HG03432 (cell line): ENCODE measurements around the gene RARRES2.

ENCODE experiments used
- ATAC-seq: cut with Tn5 transposase; IDR thresholded peaks from one replicate; pipeline ENCODE4 v1.9.1; 2021; ENCODE audit warnings: mild to moderate bottlenecking, moderate library complexity; ENCODE audit not compliant: unreplicated experiment

RARRES2 gene

GRCh38 chr7:150339409-150339809, 2.0 kb downstream of the RARRES2 start:
- peak; percentile 50 for ATAC-seq

- no peak for ATAC-seq
These were observed 3.1 kb downstream of the RARRES2 start for GRCh38 chr7:150338166-150338829.

- ATAC-seq: no peak
These were observed 3.8 kb downstream of the RARRES2 start for GRCh38 chr7:150337659-150338081.

- no peak for ATAC-seq
These were observed 4.2 kb downstream of the RARRES2 start for GRCh38 chr7:150337179-150337578.

- no peak for ATAC-seq
These were observed 4.7 kb downstream of the RARRES2 start for GRCh38 chr7:150336746-150337145.

- no peak for ATAC-seq
These were observed 5.7 kb downstream of the RARRES2 start for GRCh38 chr7:150335774-150336112.

GRCh38 chr7:150335108-150335773, 6.2 kb downstream of the RARRES2 start:
- ATAC-seq: no peak

GRCh38 chr7:150334108-150334507, 7.3 kb downstream of the RARRES2 start:
- ATAC-seq: no peak

GRCh38 chr7:150333659-150334058, 7.8 kb downstream of the RARRES2 start:
- ATAC-seq: no peak

- ATAC-seq: no peak
These were observed 8.4 kb downstream of the RARRES2 start for GRCh38 chr7:150332852-150333635.

- no peak for ATAC-seq
These were observed 11.1 kb downstream of the RARRES2 start for GRCh38 chr7:150330211-150330885.

GRCh38 chr7:150329331-150330120, 11.9 kb downstream of the RARRES2 start:
- ATAC-seq: no peak

GRCh38 chr7:150327308-150327707, 14.1 kb downstream of the RARRES2 start:
- ATAC-seq: no peak

GRCh38 chr7:150326657-150327268, 14.7 kb downstream of the RARRES2 start:
- ATAC-seq: no peak

- no peak for ATAC-seq
These were observed 15.5 kb downstream of the RARRES2 start for GRCh38 chr7:150325901-150326300.

- no peak for ATAC-seq
These were observed 16.3 kb downstream of the RARRES2 start for GRCh38 chr7:150325110-150325611.

GRCh38 chr7:150324373-150324961, 17.0 kb downstream of the RARRES2 start:
- ATAC-seq: no peak

- peak; percentile 26 for ATAC-seq
These were observed 17.6 kb downstream of the RARRES2 start for GRCh38 chr7:150323682-150324372.
